Measurements from ENCODE around the gene DDTL. TPM values are rescaled to one million over a fixed set of nuclear protein-coding genes. Genes with fewer than 3 reads are reported as not detected.
A peak's percentile ranks its signal among the peaks of the same experiment; 100 is the strongest.
"Not testable (repeated sequence)": the region's sequence is repeated elsewhere in the genome, so short reads cannot be mapped to it uniquely, and the experiment has no call there.

The DDTL gene
- total RNA-seq = 10 to 100 TPM in 1 of 8 experiments, 1 to 10 TPM in 7; 1.7 to 10.5 (median 2.7) TPM

DNA sequence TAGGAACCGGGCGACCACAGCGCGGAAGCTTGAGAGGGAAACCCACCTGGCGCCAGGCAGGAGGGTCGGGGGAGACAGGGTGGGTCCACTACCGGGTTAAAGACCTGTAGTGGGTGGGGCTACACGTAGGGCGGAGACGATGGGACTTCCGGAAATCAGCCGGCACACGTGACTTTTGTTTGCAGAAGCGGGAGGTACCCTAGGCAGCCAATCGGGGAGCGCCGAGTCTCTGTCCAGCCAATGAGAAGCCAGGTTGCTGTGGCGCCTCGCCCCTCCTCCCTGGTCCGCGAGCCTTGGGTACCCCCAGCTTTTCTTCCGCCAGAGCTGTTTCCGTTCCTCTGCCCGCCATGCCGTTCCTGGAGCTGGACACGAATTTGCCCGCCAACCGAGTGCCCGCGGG, at the start of gene DDTL:
Gene DDTL (plus strand): TSS at position 321 of the 400 bp plus-strand sequence. CDS start 27 bp downstream, at position 348.
- H3K27ac ChIP-seq; H3K4me3 ChIP-seq; H3K4me1 ChIP-seq (replicated peaks in 1 of 2); in situ Hi-C loops (cut with MboI; ENCODE audit: low pct_unique_long_range_greater_than_20kb in 2 of 9, low sequenced_read_pairs in 9 of 9, unreplicated experiment in 9 of 9): not testable (repeated sequence)
- WGBS, 10 experiments = no CpG with 5 or more reads among the region's 30 CpGs
- peak; percentile 92 to 96 (median 94) for ATAC-seq (replicated peaks in 6 of 8)

DNA sequence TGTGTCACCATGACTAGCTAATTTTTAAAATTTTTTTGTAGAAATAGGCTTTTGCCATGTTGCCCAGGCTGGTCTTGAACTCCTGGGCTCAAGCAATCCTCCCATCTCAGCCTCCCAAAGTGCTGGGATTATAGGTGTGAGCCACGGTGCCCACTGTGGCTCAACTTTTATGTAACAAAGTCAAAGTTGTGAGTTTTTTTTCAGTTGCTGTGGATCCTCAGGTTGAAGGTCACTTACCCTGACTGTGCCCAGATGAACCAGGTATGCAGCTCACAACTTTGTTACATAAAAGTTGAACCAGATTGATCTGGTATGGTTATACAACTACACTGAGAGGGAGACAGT, 46.4 kb upstream of the DDTL start:
- WGBS, 10 experiments = 100% methylated on average over 1 of the region's 1 CpG; no CpG with 5 or more reads in 5 of the 10 experiments
- in situ Hi-C loops (cut with MboI; ENCODE audit: low pct_unique_long_range_greater_than_20kb in 2 of 9, low sequenced_read_pairs in 9 of 9, unreplicated experiment in 9 of 9) = loop anchor here in 1 of 9 experiments (10.0 kb wide), 1 partner anchor 55 kb away; the partner anchor contains the start of gene DDT

DNA sequence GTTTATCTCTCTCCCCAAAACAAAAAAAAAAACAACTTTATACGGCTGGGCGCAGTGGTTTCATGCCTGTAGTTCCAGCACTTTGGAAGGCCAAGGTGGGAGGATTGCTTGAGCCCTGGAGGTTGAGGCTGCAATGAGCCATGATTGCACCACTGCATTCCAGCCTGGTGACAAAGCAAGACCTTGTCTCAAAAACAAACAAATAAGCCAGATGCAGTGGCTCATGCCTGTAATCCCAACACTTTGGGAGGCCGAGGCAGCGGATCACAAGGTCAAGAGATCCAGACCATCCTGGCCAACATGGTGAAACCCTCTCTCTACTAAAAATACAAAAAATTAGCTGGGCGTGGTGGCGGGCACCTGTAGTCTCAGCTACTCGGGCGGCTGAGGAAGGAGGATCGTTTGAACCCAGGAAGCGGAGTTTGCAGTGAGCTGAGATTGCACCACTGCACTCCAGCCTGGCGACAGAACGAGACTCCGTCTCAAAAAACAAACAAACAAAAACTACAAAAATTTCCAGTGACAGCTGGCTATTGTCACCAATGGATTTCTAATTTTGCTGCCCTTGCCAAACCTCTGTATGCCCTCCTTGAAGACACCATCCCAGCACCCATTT, 45.0 kb upstream of the DDTL start:
- H3K4me1 ChIP-seq (replicated peaks in 1 of 2); H3K27ac ChIP-seq; H3K4me3 ChIP-seq; ATAC-seq (replicated peaks in 6 of 8): not testable (repeated sequence)
- 79 to 96% (median 90%) methylated on average over 2 to 11 of the region's 13 CpGs; no CpG with 5 or more reads in 2 of the 10 experiments for WGBS, 10 experiments
- in situ Hi-C loops (cut with MboI; ENCODE audit: low pct_unique_long_range_greater_than_20kb in 2 of 9, low sequenced_read_pairs in 9 of 9, unreplicated experiment in 9 of 9) = loop anchor here in 1 of 9 experiments (10.0 kb wide), 1 partner anchor 53 kb away; the partner anchor contains the start of gene DDT

More for the DNA sequence above, 46.4 kb upstream of the DDTL start:
- ATAC-seq (replicated peaks in 6 of 8); H3K4me1 ChIP-seq (replicated peaks in 1 of 2); H3K4me3 ChIP-seq; H3K27ac ChIP-seq: not testable (repeated sequence)

DNA sequence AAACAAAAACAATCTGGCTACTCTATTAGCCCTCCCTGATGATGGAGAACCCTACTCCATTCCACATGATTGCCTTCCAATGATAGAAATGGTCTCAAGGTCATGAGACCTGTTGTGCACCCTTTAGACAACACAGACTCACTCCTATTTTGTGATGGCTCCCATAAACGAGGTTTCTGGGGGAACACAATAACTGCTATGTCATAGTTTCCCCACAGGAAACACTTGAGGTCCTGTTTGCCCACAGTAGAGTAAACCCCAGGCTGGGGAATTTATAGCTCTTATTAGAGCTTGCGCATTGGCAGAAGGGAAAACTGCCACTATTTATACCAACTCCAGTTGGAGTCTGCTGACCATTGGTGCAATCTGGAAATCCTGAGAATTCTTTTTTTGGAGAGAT, 43.8 kb upstream of the DDTL start:
- Histone ChIP-seq H3K4me1 (replicated peaks in 1 of 2) (no peaks in the 10 kb centered on the region), H3K27ac (no peak overlapping the region), H3K4me3 (no peak overlapping the region)
- WGBS, 10 experiments = 20 to 100% (median 83%) methylated on average over 1 to 2 of the region's 2 CpGs; no CpG with 5 or more reads in 3 of the 10 experiments
- ATAC-seq (replicated peaks in 6 of 8) = no peak
- in situ Hi-C loops (cut with MboI; ENCODE audit: low pct_unique_long_range_greater_than_20kb in 2 of 9, low sequenced_read_pairs in 9 of 9, unreplicated experiment in 9 of 9) = loop anchor here in 1 of 9 experiments (10.0 kb wide), 1 partner anchor 52 kb away; the partner anchor contains the start of gene DDT

DNA sequence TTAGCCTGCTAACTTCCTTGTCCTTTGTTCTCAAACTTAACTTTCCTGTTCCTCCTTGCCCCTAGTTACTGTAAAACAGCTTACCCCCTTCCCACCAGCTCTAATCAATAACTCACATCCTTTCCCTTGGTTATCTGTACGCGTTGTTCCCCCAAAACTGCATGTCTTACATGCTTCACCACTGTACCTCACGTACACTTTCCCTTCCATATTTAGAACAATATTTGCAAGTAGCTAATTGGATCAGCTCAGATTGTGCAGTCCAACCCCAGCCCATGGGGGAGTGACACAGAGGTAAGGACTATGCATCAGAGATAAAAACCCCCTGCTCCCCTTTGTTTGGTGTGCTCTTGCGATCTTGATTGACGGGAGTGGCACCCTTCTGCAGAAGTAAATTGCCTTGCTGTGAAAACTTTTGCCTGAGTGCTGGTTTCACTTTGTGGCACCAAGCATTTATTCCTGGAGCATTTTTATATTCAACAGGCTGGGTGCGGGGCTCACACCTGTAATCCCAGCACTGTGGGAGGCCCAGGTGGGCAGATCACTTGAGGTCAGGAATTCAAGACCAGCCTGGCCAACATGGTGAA, 41.6 kb upstream of the DDTL start:
- in situ Hi-C loops (cut with MboI; ENCODE audit: low pct_unique_long_range_greater_than_20kb in 2 of 9, low sequenced_read_pairs in 9 of 9, unreplicated experiment in 9 of 9) = loop anchor here in 1 of 9 experiments (10.0 kb wide), 1 partner anchor 50 kb away; the partner anchor contains the start of gene DDT
- Histone ChIP-seq H3K4me1 (replicated peaks in 1 of 2) (no peaks in the 10 kb centered on the region), H3K27ac (no peak overlapping the region), H3K4me3 (no peak overlapping the region)
- ATAC-seq (replicated peaks in 6 of 8) = no peak
- 29 to 100% (median 80%) methylated on average over 1 to 5 of the region's 6 CpGs; no CpG with 5 or more reads in 1 of the 10 experiments for WGBS, 10 experiments

DNA sequence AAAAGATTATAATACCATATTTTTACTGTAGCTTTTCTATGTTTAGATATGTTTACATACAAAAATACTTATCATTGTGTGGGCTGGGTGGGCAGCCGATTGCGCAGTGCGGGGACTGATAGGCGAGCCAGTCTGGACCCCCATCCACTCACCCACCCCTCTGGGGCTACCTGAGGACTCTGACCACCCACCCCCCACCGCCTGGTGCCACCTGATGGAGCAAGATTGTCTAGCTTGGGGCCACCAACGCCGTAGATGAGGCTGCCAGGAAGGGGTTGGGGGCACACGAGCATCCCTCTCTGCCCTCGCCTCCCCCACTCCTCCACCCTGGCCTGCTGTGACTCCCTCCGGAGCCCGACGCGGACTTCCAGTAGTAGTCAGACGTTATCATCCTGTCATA, 40.1 kb upstream of the DDTL start:
- H3K4me1 ChIP-seq (replicated peaks in 1 of 2) = no peaks in the 10 kb centered on the region
- ATAC-seq (replicated peaks in 6 of 8) = no peak
- no peak overlapping the region for H3K4me3 ChIP-seq
- in situ Hi-C loops (cut with MboI; ENCODE audit: low pct_unique_long_range_greater_than_20kb in 2 of 9, low sequenced_read_pairs in 9 of 9, unreplicated experiment in 9 of 9) = loop anchor here in 1 of 9 experiments (10.0 kb wide), 1 partner anchor 48 kb away; the partner anchor contains the start of gene DDT
- H3K27ac ChIP-seq = no peak overlapping the region
- WGBS, 10 experiments = 70 to 81% (median 75%) methylated on average over 2 to 7 of the region's 14 CpGs; no CpG with 5 or more reads in 7 of the 10 experiments

DNA sequence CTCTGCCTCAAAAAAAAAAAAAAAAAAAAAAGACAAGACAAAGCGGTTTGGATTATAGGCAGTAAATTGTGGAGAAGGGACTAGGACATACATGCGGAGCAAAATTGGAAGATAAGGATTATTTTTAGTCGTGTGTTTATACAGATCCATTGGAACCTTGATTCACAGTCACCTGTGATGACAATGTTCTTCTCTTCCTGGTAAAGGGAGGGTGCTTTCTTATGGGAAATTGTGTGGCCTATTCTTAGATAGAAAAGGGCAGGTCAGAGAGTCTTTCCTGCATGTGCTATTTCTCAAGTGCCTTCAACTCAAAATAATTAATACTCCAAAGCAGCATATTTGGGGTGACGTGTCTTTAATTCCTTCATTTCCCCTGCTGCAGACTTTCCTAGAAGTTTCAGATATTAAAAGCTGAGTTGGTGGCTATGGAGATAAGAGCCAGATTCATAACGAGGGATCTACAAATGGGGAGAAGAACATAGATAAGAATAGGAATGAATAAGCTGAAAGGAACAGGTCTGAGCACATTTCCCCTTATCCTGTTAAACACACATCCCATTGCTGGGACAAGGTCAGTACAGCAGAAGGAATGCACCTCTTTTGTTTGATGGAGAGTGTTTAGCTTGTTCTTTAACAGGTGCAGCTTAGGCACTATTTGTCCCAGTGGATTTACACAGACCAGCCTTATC, 28.2 kb upstream of the DDTL start:
- Histone ChIP-seq H3K4me3 (no peak overlapping the region), H3K27ac (no peak overlapping the region), H3K4me1 (replicated peaks in 1 of 2) (no peaks in the 10 kb centered on the region)
- peak in 2 of 8 experiments; percentile 54 to 97 for ATAC-seq (replicated peaks in 6 of 8)
- in situ Hi-C loops (cut with MboI; ENCODE audit: low pct_unique_long_range_greater_than_20kb in 2 of 9, low sequenced_read_pairs in 9 of 9, unreplicated experiment in 9 of 9) = no loop called here
- 50 to 90% (median 85%) methylated on average over 1 to 5 of the region's 5 CpGs; no CpG with 5 or more reads in 2 of the 10 experiments for WGBS, 10 experiments

DNA sequence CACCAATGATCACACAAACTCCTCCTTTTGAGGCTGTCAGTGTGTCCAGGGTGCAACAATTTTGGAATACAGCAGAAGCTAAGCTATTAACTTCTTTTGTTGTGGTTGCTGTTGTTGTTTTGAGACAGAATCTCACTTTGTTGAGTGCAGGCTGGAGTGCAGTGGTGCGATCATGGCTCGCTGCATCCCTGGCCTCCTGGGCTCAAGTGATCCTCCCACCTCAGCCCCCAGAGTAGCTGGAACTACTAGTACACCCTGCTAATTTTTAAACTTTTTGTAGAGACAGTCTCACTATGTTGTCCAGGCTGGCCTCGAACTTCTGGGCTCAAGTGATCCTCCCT, 27.7 kb upstream of the DDTL start:
- no peak overlapping the region for H3K4me3 ChIP-seq
- no peaks in the 10 kb centered on the region for H3K4me1 ChIP-seq (replicated peaks in 1 of 2)
- in situ Hi-C loops (cut with MboI; ENCODE audit: low pct_unique_long_range_greater_than_20kb in 2 of 9, low sequenced_read_pairs in 9 of 9, unreplicated experiment in 9 of 9) = no loop called here
- no peak for ATAC-seq (replicated peaks in 6 of 8)
- H3K27ac ChIP-seq = no peak overlapping the region
- 40 to 100% (median 83%) methylated on average over 1 to 2 of the region's 3 CpGs; no CpG with 5 or more reads in 5 of the 10 experiments for WGBS, 10 experiments

DNA sequence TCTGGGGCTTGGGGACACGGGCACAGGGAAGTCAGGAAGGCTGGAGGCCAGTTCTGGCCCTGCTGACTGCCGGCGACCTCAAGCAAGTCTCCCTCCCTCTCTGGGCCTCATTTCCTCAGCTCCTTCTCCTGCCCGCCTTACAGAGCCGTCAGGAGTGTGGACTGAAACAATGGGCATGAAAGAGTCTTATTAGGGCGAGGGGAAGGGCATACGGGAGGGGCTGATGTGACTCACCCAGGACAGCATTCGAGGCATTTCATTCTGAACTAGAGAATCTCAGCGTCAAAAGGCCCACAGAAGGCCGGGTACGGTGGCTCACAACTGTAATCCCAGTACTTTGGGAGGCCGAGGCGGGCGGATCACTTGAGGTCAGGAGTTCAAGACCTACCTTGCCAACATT, 26.5 kb upstream of the DDTL start:
- peak in 6 of 8 experiments; percentile 15 to 83 (median 36) for ATAC-seq (replicated peaks in 6 of 8)
- in situ Hi-C loops (cut with MboI; ENCODE audit: low pct_unique_long_range_greater_than_20kb in 2 of 9, low sequenced_read_pairs in 9 of 9, unreplicated experiment in 9 of 9); H3K4me3 ChIP-seq; H3K27ac ChIP-seq; H3K4me1 ChIP-seq (replicated peaks in 1 of 2): not testable (repeated sequence)
- no CpG with 5 or more reads among the region's 14 CpGs for WGBS, 10 experiments

DNA sequence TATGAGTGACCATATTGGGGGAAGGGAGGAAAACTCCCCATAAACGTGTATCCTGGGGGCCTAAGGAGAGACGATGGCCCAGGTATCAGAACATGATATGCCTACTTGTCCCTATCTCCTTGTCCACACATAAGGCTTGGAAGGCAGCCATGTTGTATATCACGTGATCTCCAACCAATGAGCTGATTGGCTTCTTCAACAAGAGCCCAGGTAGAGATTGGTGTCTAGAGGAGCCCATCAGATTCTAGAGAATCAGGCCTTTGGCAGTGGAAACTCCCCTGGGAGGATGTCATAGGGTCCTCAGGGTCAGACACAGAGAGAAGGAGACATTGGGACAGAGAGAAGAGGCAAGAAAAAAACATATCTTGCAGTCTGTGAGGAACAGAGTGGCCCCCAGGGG, 19.3 kb upstream of the DDTL start:
- 100% methylated on average over 1 of the region's 3 CpGs; no CpG with 5 or more reads in 9 of the 10 experiments for WGBS, 10 experiments
- ATAC-seq (replicated peaks in 6 of 8) = peak in 1 of 8 experiments; percentile 50
- in situ Hi-C loops (cut with MboI; ENCODE audit: low pct_unique_long_range_greater_than_20kb in 2 of 9, low sequenced_read_pairs in 9 of 9, unreplicated experiment in 9 of 9) = not testable (repeated sequence)

DNA sequence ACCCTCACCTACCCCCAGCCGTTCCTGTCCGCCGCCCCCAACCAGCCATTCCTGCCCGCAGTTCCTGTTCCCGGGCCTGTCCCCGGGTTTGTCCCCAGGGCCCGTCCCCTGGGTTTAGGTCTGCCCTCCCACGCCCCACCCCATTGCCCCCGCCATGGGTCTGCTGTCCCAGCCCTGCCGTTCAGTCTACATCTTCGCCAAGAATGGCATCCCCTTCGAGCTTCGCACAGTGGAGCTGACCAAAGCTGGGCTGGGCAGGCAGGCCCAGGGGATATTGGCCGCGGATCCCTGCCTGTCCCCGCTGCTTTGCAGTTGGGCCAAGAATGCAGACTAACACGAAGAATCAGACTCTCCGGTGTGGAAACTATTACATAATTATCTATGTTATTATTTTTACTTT, 16.9 kb upstream of the DDTL start:
- H3K4me1 ChIP-seq (replicated peaks in 1 of 2); H3K4me3 ChIP-seq; H3K27ac ChIP-seq; in situ Hi-C loops (cut with MboI; ENCODE audit: low pct_unique_long_range_greater_than_20kb in 2 of 9, low sequenced_read_pairs in 9 of 9, unreplicated experiment in 9 of 9); ATAC-seq (replicated peaks in 6 of 8): not testable (repeated sequence)
- WGBS, 10 experiments = no CpG with 5 or more reads among the region's 18 CpGs

More for the DNA sequence above, 19.3 kb upstream of the DDTL start:
- not testable (repeated sequence) for H3K4me3 ChIP-seq; H3K27ac ChIP-seq; H3K4me1 ChIP-seq (replicated peaks in 1 of 2)

DNA sequence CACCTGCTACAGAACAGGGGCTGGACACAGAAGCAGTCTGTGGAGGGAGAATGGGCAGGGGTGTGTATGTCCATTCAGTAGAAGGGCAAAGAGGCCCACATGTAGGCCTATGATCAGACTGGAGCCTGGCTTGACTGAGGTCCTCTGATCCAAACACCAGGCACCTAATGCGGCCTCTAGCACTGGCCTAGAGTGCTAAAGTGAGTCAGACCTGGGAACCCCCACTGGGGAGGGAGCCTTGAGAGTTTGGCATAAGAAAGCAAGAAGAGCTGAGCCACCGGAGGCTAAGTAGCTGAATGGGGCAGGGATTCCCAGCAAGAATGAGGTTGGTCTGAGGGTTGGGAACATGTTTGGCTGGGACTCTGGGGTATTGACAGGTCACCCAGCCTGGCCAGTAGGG, 15.3 kb upstream of the DDTL start:
- WGBS, 10 experiments = no CpG with 5 or more reads among the region's 2 CpGs
- H3K27ac ChIP-seq; H3K4me3 ChIP-seq; in situ Hi-C loops (cut with MboI; ENCODE audit: low pct_unique_long_range_greater_than_20kb in 2 of 9, low sequenced_read_pairs in 9 of 9, unreplicated experiment in 9 of 9); H3K4me1 ChIP-seq (replicated peaks in 1 of 2): not testable (repeated sequence)
- peak in 1 of 8 experiments; percentile 49 for ATAC-seq (replicated peaks in 6 of 8)

DNA sequence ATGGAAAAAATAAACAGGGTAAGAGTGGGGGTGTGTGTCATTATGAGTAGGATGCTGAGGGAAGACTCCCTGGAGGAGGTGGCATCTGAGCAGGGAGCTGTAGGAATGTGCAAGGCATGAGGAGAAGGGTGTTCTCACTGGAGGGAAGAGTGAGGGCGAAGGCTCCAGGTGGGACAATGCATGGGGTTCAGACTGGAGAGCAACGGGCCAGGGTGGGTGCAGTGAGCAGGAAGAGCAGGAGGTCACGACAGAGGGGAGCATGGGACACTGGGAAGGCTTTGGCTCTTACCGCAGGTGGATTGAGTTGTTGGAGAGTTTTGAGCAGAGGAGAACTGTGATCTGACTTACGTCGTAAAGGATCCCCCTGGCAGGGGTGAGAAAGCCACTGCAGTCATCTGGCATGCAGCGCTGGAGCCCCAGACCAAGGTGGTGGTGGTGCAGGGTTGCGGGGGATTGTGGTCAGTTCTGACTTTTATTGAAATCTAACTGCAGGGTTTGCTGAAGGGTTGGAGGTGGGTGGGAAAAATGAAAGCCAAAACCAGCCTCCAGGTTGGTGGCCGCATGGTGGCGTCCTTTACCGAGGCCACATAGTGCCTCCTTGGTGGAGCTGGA, 13.8 kb upstream of the DDTL start:
- in situ Hi-C loops (cut with MboI; ENCODE audit: low pct_unique_long_range_greater_than_20kb in 2 of 9, low sequenced_read_pairs in 9 of 9, unreplicated experiment in 9 of 9); H3K4me1 ChIP-seq (replicated peaks in 1 of 2); H3K27ac ChIP-seq; ATAC-seq (replicated peaks in 6 of 8); H3K4me3 ChIP-seq: not testable (repeated sequence)
- WGBS, 10 experiments = 60 to 86% (median 71%) methylated on average over 1 to 7 of the region's 11 CpGs; no CpG with 5 or more reads in 5 of the 10 experiments
